Peyer's patch (tissue), 4 donors: ENCODE data around the gene CLEC16A. TPM values are rescaled to one million over a fixed set of nuclear protein-coding genes. Genes with fewer than 3 reads are reported as not detected.
"Not testable (repeated sequence)": the region's sequence is repeated elsewhere in the genome, so short reads cannot be mapped to it uniquely, and the experiment has no call there.

Experiments used
- DNase-seq, 3 donors: peaks; one replicate each; pipeline ENCODE4 v3.0.0-alpha.2; 2017 to 2019
- H3K27ac ChIP-seq, 4 donors: fragments of 200-600 bp; sonication (generic); one replicate each; pipeline ENCODE4 v1.5.1; 2016 to 2019
- H3K27me3 ChIP-seq, 2 donors: fragments of 200-600 bp; sonication (generic); one replicate each; pipeline ENCODE4 v1.5.1; 2019
- H3K36me3 ChIP-seq, 3 donors: fragments of 200-600 bp; sonication (generic); one replicate each; pipeline ENCODE4 v1.5.1; 2016 to 2019
- H3K4me1 ChIP-seq, 4 donors: fragments of 200-600 bp; sonication (generic); one replicate each; pipeline ENCODE4 v1.5.1; 2016 to 2019
- H3K4me3 ChIP-seq, 4 donors: fragments of 200-600 bp; sonication (generic); 1 replicate in 3 of 4; 2 replicates in 1 of 4; pipeline ENCODE4 v1.5.1; 2016 to 2019; ENCODE audit warnings: mild to moderate bottlenecking in 1 of 4
- H3K9me3 ChIP-seq, 4 donors: fragments of 200-600 bp; sonication (generic); one replicate each; pipeline ENCODE4 v1.5.1; 2016 to 2019; ENCODE audit warnings: mild to moderate bottlenecking in 1 of 4
- POLR2A ChIP-seq, 2 donors: fragments of 450-650 bp; IDR thresholded peaks; one replicate each; pipeline ENCODE4 v1.5.1; 2017; ENCODE audit warnings: antibody characterized with exemption in 2 of 2, mild to moderate bottlenecking in 2 of 2, moderate library complexity in 2 of 2
- total RNA-seq, 4 donors: library from RNA; depleted of rRNA; stranded (reverse); fragments of >200 nt; gene quantifications; one replicate each; pipeline ENCODE4 v1.1.0, GENCODE V29; 2016
- TF ChIP-seq, protein P1 (sequence below), 6 experiments: fragments of 450-650 bp in 4 of 6; fragments of 200-600 bp in 2 of 6; sonication (generic) in 1 of 6; IDR thresholded peaks; one replicate each; pipeline ENCODE4 v1.5.1; 2017 to 2019; ENCODE audit warnings: antibody characterized with exemption in 6 of 6, mild to moderate bottlenecking in 3 of 6, moderate library complexity in 1 of 6

The CLEC16A gene
- total RNA-seq, 4 donors from 2014 or later: 37.8 to 139 (median 64.3) TPM

DNA sequence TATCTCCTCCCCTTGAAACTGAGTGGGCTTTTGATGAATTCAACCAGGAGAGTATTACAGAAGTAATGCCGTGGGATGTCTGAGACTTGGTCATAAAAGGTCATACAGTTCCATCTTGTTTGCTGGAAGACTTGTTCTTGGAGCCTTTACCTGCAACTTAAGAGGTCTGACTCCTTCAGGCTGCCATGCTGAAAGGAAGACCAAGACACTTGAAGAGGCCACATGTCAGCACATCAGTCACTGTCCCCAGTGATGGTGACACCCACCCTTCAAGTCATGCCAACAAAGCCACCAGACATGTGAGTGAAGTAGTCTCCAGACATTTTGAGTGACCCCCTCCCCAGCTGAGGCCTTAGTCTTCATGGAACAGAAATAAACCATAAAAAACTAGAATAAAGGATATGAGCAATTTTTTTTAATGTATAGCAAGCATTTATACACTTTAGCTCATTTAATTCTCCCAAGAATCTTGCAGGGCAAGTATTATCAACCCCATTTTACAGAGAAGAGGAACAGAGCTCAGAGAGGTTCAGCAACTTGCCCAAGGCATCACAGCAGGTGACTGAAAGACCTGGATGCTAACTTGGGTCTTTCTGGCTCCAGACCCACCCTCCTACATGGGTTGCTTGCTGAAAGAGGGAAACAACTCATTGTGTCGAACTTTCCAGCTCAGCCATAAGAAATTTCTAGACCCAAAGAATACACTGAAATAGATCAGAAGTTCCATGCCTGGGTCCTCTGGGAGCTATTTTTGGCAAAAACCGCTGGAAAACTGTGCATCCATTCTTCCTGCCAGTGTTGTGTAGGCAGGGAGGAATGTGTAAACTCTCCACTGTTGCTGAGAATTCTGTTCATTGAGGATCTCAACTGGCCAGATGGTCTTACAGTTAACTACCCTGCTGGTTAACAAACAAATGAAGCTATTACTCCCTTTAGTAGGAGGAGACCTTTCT is 273.6 kb downstream of the CLEC16A start:
- H3K9me3 ChIP-seq: peaks cover 0 to 11% (median 2%) of the 10 kb centered on the region in 4 donors
- H3K27me3 ChIP-seq: no peaks in the 10 kb centered on the region
- H3K4me3 ChIP-seq: no peak overlapping the region
- H3K36me3 ChIP-seq: no peaks in the 10 kb centered on the region
- TF ChIP-seq POLR2A (IDR thresholded peaks at IDR 0.05): no peak
- TF ChIP-seq, protein P1, sequence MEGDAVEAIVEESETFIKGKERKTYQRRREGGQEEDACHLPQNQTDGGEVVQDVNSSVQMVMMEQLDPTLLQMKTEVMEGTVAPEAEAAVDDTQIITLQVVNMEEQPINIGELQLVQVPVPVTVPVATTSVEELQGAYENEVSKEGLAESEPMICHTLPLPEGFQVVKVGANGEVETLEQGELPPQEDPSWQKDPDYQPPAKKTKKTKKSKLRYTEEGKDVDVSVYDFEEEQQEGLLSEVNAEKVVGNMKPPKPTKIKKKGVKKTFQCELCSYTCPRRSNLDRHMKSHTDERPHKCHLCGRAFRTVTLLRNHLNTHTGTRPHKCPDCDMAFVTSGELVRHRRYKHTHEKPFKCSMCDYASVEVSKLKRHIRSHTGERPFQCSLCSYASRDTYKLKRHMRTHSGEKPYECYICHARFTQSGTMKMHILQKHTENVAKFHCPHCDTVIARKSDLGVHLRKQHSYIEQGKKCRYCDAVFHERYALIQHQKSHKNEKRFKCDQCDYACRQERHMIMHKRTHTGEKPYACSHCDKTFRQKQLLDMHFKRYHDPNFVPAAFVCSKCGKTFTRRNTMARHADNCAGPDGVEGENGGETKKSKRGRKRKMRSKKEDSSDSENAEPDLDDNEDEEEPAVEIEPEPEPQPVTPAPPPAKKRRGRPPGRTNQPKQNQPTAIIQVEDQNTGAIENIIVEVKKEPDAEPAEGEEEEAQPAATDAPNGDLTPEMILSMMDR (IDR thresholded peaks at IDR 0.05): no peak
- no peaks in the 10 kb centered on the region for H3K4me1 ChIP-seq
- H3K27ac ChIP-seq: no peak overlapping the region
- no peak for DNase-seq

DNA sequence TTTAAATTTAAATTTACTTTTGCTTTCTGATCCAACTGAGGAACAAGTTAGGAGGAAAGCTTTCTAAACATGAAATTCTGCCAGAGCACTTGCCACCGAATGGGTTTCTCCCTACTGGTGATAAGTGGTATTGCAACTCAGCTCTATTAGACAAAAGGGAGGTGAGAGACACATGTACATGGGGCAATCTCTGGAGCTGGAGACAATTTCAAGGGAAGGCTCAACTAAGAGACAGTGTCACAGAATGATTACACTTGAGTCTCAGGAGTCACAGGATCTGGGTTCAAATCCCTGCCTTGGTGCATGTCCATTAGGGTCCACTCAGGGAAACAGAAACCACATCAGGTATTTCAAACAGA is 274.2 kb downstream of the CLEC16A start:
- Histone ChIP-seq H3K4me3 (no peak overlapping the region), H3K27ac (no peak overlapping the region), H3K4me1 (peaks cover 0 to 5% (median 0%) of the 10 kb centered on the region in 4 donors), H3K27me3 (no peaks in the 10 kb centered on the region), H3K36me3 (no peaks in the 10 kb centered on the region), H3K9me3 (peaks cover 0 to 11% (median 2%) of the 10 kb centered on the region in 4 donors)
- DNase-seq: no peak
- TF ChIP-seq POLR2A (IDR thresholded peaks at IDR 0.05): no peak
- TF ChIP-seq, protein P1 (IDR thresholded peaks at IDR 0.05): peak in 3 of 6 experiments; percentile 16 to 44 (median 40)

DNA sequence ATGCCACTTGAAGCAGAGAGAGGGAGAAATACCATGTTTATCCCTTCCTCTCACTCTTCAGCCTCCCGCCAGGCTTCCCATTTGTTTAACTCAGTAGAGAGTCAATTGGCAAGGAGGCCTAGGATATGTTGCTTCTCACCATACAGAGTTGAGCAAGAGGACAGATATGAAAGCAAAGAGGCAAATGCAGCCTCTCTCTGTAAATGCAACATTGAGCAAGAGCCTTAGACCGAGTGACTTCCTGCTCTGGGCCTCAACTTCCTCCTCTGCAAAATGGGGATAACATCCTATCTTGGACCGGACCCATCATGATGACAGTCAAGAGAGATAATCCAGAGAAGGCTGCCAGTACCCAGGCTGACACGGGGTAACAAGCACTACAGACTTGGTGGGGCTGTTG is 274.8 kb downstream of the CLEC16A start:
- Histone ChIP-seq H3K9me3 (peaks cover 0 to 11% (median 2%) of the 10 kb centered on the region in 4 donors), H3K36me3 (no peaks in the 10 kb centered on the region), H3K27me3 (no peaks in the 10 kb centered on the region), H3K4me3 (no peak overlapping the region), H3K27ac (no peak overlapping the region), H3K4me1 (peaks cover 0 to 11% (median 3%) of the 10 kb centered on the region in 4 donors)
- no peak for TF ChIP-seq POLR2A (IDR thresholded peaks at IDR 0.05)
- TF ChIP-seq, protein P1 (IDR thresholded peaks at IDR 0.05): no peak
- no peak for DNase-seq

DNA sequence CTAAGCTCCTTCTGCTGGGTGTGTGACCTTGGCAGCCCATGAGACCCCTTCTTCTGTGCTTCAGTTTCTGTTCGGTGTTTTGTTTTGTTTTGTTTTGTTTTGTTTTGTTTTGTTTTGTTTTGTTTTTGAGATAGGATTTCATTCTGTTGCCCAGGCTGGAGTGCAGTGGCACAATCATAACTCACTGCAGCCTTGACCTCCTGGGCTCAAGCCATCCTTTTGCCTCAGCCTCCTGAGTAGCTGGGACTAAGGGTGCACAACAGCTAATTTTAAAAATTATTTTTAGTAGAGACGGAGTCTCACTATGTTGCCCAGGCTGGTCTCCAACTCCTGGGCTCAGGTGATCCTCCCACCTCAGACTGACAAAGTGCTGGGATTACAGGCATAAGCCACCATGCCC is 276.1 kb downstream of the CLEC16A start:
- H3K36me3 ChIP-seq, DNase-seq, H3K4me3 ChIP-seq, H3K27ac ChIP-seq, H3K27me3 ChIP-seq: not testable (repeated sequence)
- peaks cover 0 to 17% (median 8%) of the 10 kb centered on the region in 4 donors for H3K4me1 ChIP-seq
- H3K9me3 ChIP-seq: peaks cover 0 to 11% (median 2%) of the 10 kb centered on the region in 4 donors

DNA sequence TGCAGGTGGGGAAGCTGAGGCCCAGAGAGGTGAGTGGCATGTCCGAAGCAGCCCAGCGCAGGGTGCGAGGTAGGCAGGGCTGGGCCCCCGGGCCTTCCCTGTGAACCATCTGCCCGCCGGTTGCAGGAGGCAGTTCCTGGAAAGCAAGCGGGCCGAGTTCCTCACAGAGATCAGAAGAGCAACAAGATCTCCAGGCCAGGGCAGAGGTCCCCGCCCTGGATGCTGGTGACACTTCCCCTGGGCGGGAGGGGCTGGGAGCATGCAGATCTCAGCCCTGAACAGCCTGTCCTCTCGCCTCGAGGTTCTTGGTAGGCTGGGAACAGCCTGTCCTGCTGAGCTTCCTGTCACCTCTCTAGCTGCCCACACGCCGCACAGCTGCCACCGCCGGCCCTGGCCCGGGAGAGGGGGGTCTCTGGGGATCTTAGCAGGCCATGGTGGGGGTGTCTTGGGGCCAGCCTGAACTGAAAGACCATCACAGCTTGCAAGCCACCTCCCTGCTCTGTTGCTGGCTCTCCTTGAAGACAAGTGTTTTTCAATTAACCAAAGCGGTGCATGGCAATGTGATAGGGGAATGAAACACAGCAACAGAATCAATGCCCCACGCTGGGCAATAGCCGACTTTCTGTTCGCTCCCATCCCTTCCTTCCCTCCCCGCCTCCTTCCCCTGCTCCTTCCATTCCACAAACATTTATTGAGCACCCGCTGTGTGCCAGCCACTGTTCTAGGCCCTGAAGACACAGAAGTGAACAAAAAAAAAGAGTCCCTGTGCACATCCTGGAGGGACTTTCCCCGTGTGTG is 279.9 kb downstream of the CLEC16A start:
- Histone ChIP-seq H3K27me3 (no peaks in the 10 kb centered on the region), H3K27ac (peak overlapping the region; percentile 81 to 87 (median 84)), H3K9me3 (no peaks in the 10 kb centered on the region), H3K36me3 (no peaks in the 10 kb centered on the region), H3K4me3 (peak overlapping the region in 2 of 4 donors; percentile 2 to 4), H3K4me1 (peaks cover 0 to 23% (median 10%) of the 10 kb centered on the region in 4 donors)
- peak; percentile 73 to 97 (median 94) for DNase-seq
- peak in 1 of 2 donors; percentile 58 for TF ChIP-seq POLR2A (IDR thresholded peaks at IDR 0.05)
- TF ChIP-seq, protein P1 (IDR thresholded peaks at IDR 0.05): no peak
